ENCODE measurements around the gene TMEM101.

DNA sequence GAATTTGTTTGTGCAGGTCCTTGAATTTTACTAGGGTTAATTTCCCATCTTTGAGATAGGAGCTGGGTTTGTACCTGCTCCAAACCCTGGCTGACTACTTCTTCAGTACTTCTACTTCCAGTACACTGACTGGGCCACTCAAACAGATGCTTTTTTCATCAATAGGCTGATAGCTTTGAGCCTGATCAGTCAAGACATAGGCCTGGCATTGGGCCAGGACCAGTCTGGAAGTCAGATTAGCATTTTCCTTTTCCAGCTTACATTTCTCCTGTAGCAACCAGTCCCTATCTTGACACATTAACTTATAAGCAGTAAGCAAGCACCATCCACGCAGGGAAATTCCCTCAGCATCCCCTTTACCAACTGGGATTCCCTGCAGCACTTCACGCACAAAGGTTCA is 7.5 kb upstream of the TMEM101 start:
- TF ChIP-seq, protein P1, sequence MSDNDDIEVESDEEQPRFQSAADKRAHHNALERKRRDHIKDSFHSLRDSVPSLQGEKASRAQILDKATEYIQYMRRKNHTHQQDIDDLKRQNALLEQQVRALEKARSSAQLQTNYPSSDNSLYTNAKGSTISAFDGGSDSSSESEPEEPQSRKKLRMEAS (CRISPR knock-in tag; IDR thresholded peaks at IDR 0.05), result no peak
- TF ChIP-seq, protein P2, sequence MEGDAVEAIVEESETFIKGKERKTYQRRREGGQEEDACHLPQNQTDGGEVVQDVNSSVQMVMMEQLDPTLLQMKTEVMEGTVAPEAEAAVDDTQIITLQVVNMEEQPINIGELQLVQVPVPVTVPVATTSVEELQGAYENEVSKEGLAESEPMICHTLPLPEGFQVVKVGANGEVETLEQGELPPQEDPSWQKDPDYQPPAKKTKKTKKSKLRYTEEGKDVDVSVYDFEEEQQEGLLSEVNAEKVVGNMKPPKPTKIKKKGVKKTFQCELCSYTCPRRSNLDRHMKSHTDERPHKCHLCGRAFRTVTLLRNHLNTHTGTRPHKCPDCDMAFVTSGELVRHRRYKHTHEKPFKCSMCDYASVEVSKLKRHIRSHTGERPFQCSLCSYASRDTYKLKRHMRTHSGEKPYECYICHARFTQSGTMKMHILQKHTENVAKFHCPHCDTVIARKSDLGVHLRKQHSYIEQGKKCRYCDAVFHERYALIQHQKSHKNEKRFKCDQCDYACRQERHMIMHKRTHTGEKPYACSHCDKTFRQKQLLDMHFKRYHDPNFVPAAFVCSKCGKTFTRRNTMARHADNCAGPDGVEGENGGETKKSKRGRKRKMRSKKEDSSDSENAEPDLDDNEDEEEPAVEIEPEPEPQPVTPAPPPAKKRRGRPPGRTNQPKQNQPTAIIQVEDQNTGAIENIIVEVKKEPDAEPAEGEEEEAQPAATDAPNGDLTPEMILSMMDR (IDR thresholded peaks at IDR 0.05), result no peak
- TF ChIP-seq ZNF232 (CRISPR knock-in tag; IDR thresholded peaks at IDR 0.05) (no peak), GABPB1 (CRISPR knock-in tag; IDR thresholded peaks at IDR 0.05) (no peak)
- TF ChIP-seq, protein P3, sequence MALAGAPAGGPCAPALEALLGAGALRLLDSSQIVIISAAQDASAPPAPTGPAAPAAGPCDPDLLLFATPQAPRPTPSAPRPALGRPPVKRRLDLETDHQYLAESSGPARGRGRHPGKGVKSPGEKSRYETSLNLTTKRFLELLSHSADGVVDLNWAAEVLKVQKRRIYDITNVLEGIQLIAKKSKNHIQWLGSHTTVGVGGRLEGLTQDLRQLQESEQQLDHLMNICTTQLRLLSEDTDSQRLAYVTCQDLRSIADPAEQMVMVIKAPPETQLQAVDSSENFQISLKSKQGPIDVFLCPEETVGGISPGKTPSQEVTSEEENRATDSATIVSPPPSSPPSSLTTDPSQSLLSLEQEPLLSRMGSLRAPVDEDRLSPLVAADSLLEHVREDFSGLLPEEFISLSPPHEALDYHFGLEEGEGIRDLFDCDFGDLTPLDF (CRISPR knock-in tag; IDR thresholded peaks at IDR 0.05), result no peak

Measured in WTC11 (cell line).